HepG2 (cell line): ENCODE results near the gene RNF8. TPM values are rescaled to one million over a fixed set of nuclear protein-coding genes. Genes with fewer than 3 reads are reported as not detected.

ENCODE experiments used
- CCAR2 ChIP-seq: fragments of 200-400 bp; formaldehyde crosslinking; optimal IDR thresholded peaks from 2 replicates; pipeline ENCODE3; 2018; ENCODE audit warnings: low read depth, mild to moderate bottlenecking, low read length, moderate library complexity
- DBP ChIP-seq: sonication (generic); formaldehyde crosslinking; IDR thresholded peaks from 2 replicates; pipeline ENCODE4 v1.4.0; 2020; ENCODE audit warnings: missing genetic modification reagents; ENCODE audit errors: not compliant biosample characterization
- ELF1 ChIP-seq: sonication (generic); formaldehyde crosslinking; IDR thresholded peaks from 2 replicates; pipeline ENCODE4 v1.4.0; 2020; ENCODE audit warnings: missing genetic modification reagents
- GMEB1 ChIP-seq: sonication (generic); formaldehyde crosslinking; IDR thresholded peaks from 2 replicates; pipeline ENCODE4 v1.5.1; 2020; ENCODE audit warnings: missing genetic modification reagents, mild to moderate bottlenecking, borderline replicate concordance
- LCORL ChIP-seq, 2 experiments: fragments of 450-650 bp in 1 of 2; sonication (generic) in 1 of 2; formaldehyde crosslinking in 1 of 2; IDR thresholded peaks; 2 replicates each; pipeline versions ENCODE4 v1.5.0 to v1.6.1; 2017 to 2020; ENCODE audit warnings: antibody characterized with exemption in 1 of 2, missing genetic modification reagents in 1 of 2
- PBX3 ChIP-seq: sonication (generic); formaldehyde crosslinking; IDR thresholded peaks from 2 replicates; pipeline ENCODE4 v1.8.1; 2023; ENCODE audit warnings: missing genetic modification reagents, inconsistent platforms, borderline replicate concordance
- PRPF4 ChIP-seq: fragments of 200-400 bp; formaldehyde crosslinking; IDR thresholded peaks from 2 replicates; pipeline ENCODE4 v1.6.1; 2016; ENCODE audit warnings: low read length, low read depth; ENCODE audit not compliant: poor library complexity, severe bottlenecking
- RARA ChIP-seq: IDR thresholded peaks from 2 replicates; pipeline ENCODE4 v1.6.1; 2016; ENCODE audit warnings: missing genetic modification reagents, missing compliant biosample characterization
- RFXAP ChIP-seq: sonication (generic); formaldehyde crosslinking; IDR thresholded peaks from 2 replicates; pipeline ENCODE4 v1.4.0; 2020; ENCODE audit warnings: missing genetic modification reagents, borderline replicate concordance
- SALL1 ChIP-seq: sonication (generic); formaldehyde crosslinking; IDR thresholded peaks from 2 replicates; pipeline ENCODE4 v1.8.0; 2022; ENCODE audit warnings: mild to moderate bottlenecking, missing genetic modification reagents
- ZNF256 ChIP-seq: sonication (generic); formaldehyde crosslinking; conservative IDR thresholded peaks from 2 replicates; pipeline ENCODE4 v1.4.0; 2020; ENCODE audit warnings: missing genetic modification reagents
- ZNF30 ChIP-seq: sonication (generic); formaldehyde crosslinking; IDR thresholded peaks from 2 replicates; pipeline ENCODE4 v1.5.0; 2020; ENCODE audit warnings: mild to moderate bottlenecking, missing genetic modification reagents
- ZNF362 ChIP-seq: sonication (generic); formaldehyde crosslinking; IDR thresholded peaks from 2 replicates; pipeline ENCODE4 v1.4.0; 2020; ENCODE audit warnings: missing genetic modification reagents, mild to moderate bottlenecking, borderline replicate concordance
- ZNF800 ChIP-seq: sonication (generic); formaldehyde crosslinking; IDR thresholded peaks from 2 replicates; pipeline ENCODE4 v1.4.0; 2020; ENCODE audit warnings: missing genetic modification reagents
- ZNF879 ChIP-seq: sonication (generic); formaldehyde crosslinking; IDR thresholded peaks from 2 replicates; pipeline ENCODE4 v1.8.1; 2023; ENCODE audit warnings: missing genetic modification reagents
- ZXDC ChIP-seq: sonication (generic); formaldehyde crosslinking; IDR thresholded peaks from 2 replicates; pipeline ENCODE4 v1.5.0; 2020; ENCODE audit warnings: mild to moderate bottlenecking, missing genetic modification reagents
- polyA plus RNA-seq, 8 experiments: library from polyadenylated mRNA; depleted of rRNA in 3 of 8; stranded (reverse) in 7 of 8; unstranded in 1 of 8; fragments of >200 nt; fragmentation: Illumina TruSeq in 4 of 8; extraction: Trizol in 4 of 8; gene quantifications; 2 replicates each; pipeline versions ENCODE4 v1.2.1 to v1.2.3, GENCODE V29; 2011 to 2016; ENCODE audit warnings: low read depth in 4 of 8, missing spikeins in 1 of 8, mixed read lengths in 1 of 8; ENCODE audit not compliant: insufficient read depth in 1 of 8
- total RNA-seq, 5 experiments: library from RNA; depleted of rRNA; stranded (reverse); fragments of >200 nt; fragmentation: Illumina TruSeq; extraction: Trizol; gene quantifications; 2 replicates each; pipeline ENCODE4 v1.2.3, GENCODE V29; 2016; ENCODE audit warnings: low read depth in 1 of 5

The RNF8 gene
- total and polyA plus RNA-seq, 2 of the 13 experiments (the other 11 are each of a cell fraction or from before 2014, with no cell fraction given) = 21.8 to 47.6 TPM

- TF ChIP-seq ZXDC (CRISPR knock-in tag) (no peak), RARA (CRISPR knock-in tag) (no peak), PBX3 (CRISPR knock-in tag) (no peak), ZNF256 (CRISPR knock-in tag) (0 out of 2 replicates have a peak, but pooled peaks have one; percentile 56), DBP (CRISPR knock-in tag) (no peak), GMEB1 (CRISPR knock-in tag) (no peak), SALL1 (CRISPR knock-in tag) (no peak), ZNF879 (CRISPR knock-in tag) (no peak), RFXAP (CRISPR knock-in tag) (no peak), ZNF800 (CRISPR knock-in tag) (no peak), ELF1 (CRISPR knock-in tag) (no peak), PRPF4 (no peak), ZNF362 (peak; percentile 83; the same call in 1 of the 2 replicates), LCORL (IDR thresholded peaks at IDR 0.05) (no peak), LCORL (CRISPR knock-in tag; IDR thresholded peaks at IDR 0.05) (peak; percentile 26; the same call in 1 of the 2 replicates), CCAR2 (no peak), ZNF30 (no peak)
These were observed 27.8 kb downstream of the RNF8 start (continued) for GRCh38 chr6:37381579-37381978.
